ENCODE results near the gene ARL17A.
"Not testable (repeated sequence)": the region's sequence is repeated elsewhere in the genome, so short reads cannot be mapped to it uniquely, and the experiment has no call there.

DNA sequence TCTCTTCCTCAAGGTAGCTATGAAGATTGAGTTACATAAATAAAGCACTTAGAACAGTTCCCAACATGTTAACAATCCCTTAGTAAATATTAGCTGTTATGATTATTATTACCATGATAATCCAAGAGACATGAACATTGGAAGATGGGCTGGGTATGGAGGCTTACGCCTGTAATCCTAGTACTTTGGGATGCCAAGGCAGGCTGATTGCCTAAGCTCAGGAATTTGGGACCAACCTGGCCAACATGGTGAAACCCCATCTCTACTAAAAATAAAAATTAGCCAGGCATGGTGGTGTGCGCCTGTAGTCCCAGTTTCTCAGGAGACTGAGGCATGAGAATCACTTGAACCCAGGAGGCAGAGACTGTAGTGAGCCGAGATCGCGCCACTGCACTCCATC, 45.2 kb upstream of the ARL17A start:
- TF ChIP-seq POLR2AphosphoS5 (IDR thresholded peaks at IDR 0.05): not testable (repeated sequence)
- TF ChIP-seq, protein P1, sequence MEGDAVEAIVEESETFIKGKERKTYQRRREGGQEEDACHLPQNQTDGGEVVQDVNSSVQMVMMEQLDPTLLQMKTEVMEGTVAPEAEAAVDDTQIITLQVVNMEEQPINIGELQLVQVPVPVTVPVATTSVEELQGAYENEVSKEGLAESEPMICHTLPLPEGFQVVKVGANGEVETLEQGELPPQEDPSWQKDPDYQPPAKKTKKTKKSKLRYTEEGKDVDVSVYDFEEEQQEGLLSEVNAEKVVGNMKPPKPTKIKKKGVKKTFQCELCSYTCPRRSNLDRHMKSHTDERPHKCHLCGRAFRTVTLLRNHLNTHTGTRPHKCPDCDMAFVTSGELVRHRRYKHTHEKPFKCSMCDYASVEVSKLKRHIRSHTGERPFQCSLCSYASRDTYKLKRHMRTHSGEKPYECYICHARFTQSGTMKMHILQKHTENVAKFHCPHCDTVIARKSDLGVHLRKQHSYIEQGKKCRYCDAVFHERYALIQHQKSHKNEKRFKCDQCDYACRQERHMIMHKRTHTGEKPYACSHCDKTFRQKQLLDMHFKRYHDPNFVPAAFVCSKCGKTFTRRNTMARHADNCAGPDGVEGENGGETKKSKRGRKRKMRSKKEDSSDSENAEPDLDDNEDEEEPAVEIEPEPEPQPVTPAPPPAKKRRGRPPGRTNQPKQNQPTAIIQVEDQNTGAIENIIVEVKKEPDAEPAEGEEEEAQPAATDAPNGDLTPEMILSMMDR (IDR thresholded peaks at IDR 0.05): not testable (repeated sequence)
